Prostate gland (tissue), 2 donors: ENCODE results near the gene PLXND1.

Experiments used
- POLR2A ChIP-seq: fragments of 450-650 bp; IDR thresholded peaks from one replicate; pipeline ENCODE4 v1.6.1; 2016; ENCODE audit warnings: antibody characterized with exemption, mild to moderate bottlenecking
- POLR2AphosphoS5 ChIP-seq: sonication (generic); formaldehyde crosslinking; IDR thresholded peaks from one replicate; pipeline ENCODE4 v1.6.1; 2017; ENCODE audit warnings: antibody characterized with exemption
- TF ChIP-seq, protein P1 (sequence below), 4 experiments: fragments of 200-600 bp in 2 of 4; fragments of 450-650 bp in 2 of 4; sonication (generic) in 2 of 4; IDR thresholded peaks; 1 replicate in 3 of 4; 2 replicates in 1 of 4; pipeline ENCODE4 v1.5.1; 2016 to 2019; ENCODE audit warnings: antibody characterized with exemption in 4 of 4, mild to moderate bottlenecking in 2 of 4, moderate library complexity in 2 of 4

DNA sequence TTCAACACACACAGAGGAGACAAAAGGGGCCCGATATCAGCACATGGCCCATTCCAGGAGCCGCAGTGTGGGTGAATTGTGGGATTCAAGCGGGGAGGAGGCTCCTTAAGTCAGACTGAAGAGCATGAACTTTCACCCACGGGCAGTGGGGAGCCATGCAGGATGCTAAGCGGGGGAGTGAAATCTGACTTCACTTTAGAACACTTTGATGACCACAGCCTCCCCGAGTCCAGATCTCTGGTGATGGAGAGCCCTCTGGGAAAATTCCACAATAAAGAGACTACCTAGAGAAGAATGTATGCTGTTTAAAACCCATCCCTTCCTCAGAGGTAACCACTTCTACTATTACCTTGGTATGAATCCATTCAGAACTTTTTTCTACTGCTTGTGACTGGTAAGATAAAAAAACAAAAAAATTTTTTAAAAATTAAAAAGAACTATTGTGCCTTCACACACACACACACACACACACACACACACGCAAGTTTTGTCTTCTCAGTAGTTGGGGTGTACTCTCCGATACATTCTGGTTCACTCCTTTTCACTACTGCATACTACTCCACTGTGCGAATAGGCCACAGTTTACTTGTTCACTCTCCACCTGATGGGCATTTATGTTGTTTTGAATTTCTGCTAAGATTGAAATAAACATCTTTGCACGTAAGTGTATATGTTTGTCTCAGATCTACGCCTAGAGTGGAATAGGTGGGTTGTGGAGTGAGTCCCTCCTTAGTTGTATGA is 65.5 kb downstream of the PLXND1 start:
- TF ChIP-seq POLR2AphosphoS5 (no peak), POLR2A (no peak)
- TF ChIP-seq, protein P1, sequence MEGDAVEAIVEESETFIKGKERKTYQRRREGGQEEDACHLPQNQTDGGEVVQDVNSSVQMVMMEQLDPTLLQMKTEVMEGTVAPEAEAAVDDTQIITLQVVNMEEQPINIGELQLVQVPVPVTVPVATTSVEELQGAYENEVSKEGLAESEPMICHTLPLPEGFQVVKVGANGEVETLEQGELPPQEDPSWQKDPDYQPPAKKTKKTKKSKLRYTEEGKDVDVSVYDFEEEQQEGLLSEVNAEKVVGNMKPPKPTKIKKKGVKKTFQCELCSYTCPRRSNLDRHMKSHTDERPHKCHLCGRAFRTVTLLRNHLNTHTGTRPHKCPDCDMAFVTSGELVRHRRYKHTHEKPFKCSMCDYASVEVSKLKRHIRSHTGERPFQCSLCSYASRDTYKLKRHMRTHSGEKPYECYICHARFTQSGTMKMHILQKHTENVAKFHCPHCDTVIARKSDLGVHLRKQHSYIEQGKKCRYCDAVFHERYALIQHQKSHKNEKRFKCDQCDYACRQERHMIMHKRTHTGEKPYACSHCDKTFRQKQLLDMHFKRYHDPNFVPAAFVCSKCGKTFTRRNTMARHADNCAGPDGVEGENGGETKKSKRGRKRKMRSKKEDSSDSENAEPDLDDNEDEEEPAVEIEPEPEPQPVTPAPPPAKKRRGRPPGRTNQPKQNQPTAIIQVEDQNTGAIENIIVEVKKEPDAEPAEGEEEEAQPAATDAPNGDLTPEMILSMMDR (IDR thresholded peaks at IDR 0.05): no peak
